Measurements from ENCODE around the gene EEF1A1. TPM values are rescaled to one million over a fixed set of nuclear protein-coding genes. Genes with fewer than 3 reads are reported as not detected.
"Not testable (repeated sequence)": the region's sequence is repeated elsewhere in the genome, so short reads cannot be mapped to it uniquely, and the experiment has no call there.

Gene EEF1A1
- total and polyA plus RNA-seq, 10 donors, result 7,486 to 13,640 (median 9,400) TPM

DNA sequence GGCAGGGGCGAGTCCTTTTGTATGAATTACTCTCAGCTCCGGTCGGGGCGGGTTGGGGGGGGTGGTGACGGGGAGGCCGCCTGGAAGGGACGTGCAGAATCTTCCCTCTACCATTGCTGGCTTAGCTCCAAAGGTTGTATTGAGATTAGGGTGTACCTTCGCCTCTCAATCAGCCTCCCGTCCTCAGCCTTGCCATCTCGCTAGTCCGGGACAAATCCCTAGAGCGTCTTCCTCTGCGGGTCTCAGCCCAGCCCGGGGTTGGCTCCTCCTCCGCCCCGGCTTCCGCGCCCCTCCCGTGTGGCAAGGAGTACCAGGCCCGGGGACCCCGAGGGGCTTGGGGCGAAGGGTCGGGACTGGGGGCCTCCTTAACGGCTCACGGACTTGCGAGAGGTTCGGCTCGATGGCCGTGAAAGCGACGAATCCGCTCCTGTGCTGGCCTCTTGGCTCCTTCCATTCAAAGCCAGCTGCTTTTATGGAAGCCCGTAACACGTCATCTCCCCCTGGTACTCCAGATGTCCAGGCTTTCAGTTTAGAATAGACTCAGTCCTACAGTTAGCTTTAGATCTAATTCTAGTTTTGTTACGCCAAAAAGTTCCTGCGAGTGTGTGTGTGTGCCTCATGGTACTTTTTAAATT is 636 bp upstream of the EEF1A1 start:
- Histone ChIP-seq H3K36me3 (peaks cover 0 to 38% (median 28%) of the 10 kb centered on the region in 6 donors), H3K27ac (peak overlapping the region; percentile 97 to 100 (median 98)), H3K9me3 (no peaks in the 10 kb centered on the region), H3K27me3 (replicated peaks in 1 of 7) (no peaks in the 10 kb centered on the region), H3K4me1 (peaks cover 38 to 61% (median 54%) of the 10 kb centered on the region in 6 donors), H3K4me3 (peak overlapping the region; percentile 70 to 94 (median 80))
- intact Hi-C loops (cut with DNase I; ENCODE audit: low total_unique reads), result loop anchor here (10.0 kb wide), 1 partner anchor 63 kb away; no protein-coding TSS in a partner anchor
- peak; percentile 96 for DNase-seq
- TF ChIP-seq POLR2AphosphoS5 (IDR thresholded peaks at IDR 0.05), result no peak
- peak in 1 of 3 donors; percentile 15 for TF ChIP-seq POLR2A (IDR thresholded peaks at IDR 0.05)
- TF ChIP-seq, protein P1, sequence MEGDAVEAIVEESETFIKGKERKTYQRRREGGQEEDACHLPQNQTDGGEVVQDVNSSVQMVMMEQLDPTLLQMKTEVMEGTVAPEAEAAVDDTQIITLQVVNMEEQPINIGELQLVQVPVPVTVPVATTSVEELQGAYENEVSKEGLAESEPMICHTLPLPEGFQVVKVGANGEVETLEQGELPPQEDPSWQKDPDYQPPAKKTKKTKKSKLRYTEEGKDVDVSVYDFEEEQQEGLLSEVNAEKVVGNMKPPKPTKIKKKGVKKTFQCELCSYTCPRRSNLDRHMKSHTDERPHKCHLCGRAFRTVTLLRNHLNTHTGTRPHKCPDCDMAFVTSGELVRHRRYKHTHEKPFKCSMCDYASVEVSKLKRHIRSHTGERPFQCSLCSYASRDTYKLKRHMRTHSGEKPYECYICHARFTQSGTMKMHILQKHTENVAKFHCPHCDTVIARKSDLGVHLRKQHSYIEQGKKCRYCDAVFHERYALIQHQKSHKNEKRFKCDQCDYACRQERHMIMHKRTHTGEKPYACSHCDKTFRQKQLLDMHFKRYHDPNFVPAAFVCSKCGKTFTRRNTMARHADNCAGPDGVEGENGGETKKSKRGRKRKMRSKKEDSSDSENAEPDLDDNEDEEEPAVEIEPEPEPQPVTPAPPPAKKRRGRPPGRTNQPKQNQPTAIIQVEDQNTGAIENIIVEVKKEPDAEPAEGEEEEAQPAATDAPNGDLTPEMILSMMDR (IDR thresholded peaks at IDR 0.05 in 8 of 11, conservative IDR thresholded peaks at IDR 0.05 in 3 of 11), result no peak
- WGBS, 5 donors, result 0 to 2% (median 1%) methylated on average over 26 to 36 of the region's 36 CpGs

DNA sequence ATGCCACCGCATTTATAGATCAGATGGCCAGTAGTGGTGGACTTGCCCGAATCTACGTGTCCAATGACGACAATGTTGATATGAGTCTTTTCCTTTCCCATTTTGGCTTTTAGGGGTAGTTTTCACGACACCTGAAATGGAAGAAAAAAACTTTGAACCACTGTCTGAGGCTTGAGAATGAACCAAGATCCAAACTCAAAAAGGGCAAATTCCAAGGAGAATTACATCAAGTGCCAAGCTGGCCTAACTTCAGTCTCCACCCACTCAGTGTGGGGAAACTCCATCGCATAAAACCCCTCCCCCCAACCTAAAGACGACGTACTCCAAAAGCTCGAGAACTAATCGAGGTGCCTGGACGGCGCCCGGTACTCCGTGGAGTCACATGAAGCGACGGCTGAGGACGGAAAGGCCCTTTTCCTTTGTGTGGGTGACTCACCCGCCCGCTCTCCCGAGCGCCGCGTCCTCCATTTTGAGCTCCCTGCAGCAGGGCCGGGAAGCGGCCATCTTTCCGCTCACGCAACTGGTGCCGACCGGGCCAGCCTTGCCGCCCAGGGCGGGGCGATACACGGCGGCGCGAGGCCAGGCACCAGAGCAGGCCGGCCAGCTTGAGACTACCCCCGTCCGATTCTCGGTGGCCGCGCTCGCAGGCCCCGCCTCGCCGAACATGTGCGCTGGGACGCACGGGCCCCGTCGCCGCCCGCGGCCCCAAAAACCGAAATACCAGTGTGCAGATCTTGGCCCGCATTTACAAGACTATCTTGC is 725 bp downstream of the EEF1A1 start:
- Histone ChIP-seq H3K27ac (peak overlapping the region; percentile 97 to 100 (median 98)), H3K4me1 (peaks cover 51 to 75% (median 67%) of the 10 kb centered on the region in 6 donors), H3K9me3 (no peaks in the 10 kb centered on the region), H3K4me3 (peak overlapping the region; percentile 70 to 94 (median 80)), H3K27me3 (replicated peaks in 1 of 7) (no peaks in the 10 kb centered on the region), H3K36me3 (peaks cover 0 to 52% (median 40%) of the 10 kb centered on the region in 6 donors)
- peak; percentile 2 to 20 (median 12) for TF ChIP-seq POLR2A (IDR thresholded peaks at IDR 0.05)
- TF ChIP-seq, protein P1 (IDR thresholded peaks at IDR 0.05 in 8 of 11, conservative IDR thresholded peaks at IDR 0.05 in 3 of 11), result no peak
- peak in 1 of 3 donors; percentile 77 for TF ChIP-seq POLR2AphosphoS5 (IDR thresholded peaks at IDR 0.05)
- peak; percentile 96 for DNase-seq
- intact Hi-C loops (cut with DNase I; ENCODE audit: low total_unique reads), result loop anchor here (10.0 kb wide), 2 partner anchors 55 to 65 kb away; partner anchors contain the start of gene MTO1
- WGBS, 5 donors, result 0 to 1% (median 0%) methylated on average over 12 to 56 of the region's 56 CpGs

DNA sequence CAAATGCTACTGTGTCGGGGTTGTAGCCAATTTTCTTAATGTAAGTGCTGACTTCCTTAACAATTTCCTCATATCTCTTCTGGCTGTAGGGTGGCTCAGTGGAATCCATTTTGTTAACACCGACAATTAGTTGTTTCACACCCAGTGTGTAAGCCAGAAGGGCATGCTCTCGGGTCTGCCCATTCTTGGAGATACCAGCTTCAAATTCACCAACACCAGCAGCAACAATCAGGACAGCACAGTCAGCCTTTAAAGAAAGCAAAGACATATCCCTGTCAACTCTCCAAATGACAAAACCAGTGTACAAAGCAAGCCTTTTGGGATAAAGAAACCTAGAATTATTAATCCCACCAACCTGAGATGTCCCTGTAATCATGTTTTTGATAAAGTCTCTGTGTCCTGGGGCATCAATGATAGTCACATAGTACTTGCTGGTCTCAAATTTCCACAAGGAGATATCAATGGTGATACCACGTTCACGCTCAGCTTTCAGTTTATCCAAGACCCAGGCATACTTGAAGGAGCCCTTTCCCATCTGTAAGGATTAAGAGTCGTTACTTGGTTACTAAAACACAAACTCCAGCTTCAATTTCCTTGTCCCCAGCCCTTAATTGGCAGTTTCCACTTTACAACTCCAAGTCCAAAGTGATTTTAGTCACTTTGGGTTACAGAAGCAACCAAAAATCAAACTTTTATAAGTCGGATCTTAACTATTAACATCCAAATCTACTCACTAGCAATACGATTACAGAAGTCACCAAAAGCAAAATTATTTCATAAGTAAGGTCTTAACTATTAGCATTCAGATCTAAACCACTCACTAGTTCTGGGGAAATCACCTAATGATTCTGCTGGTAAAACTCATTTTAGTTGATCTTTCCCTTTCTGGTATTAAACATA is 1.6 kb downstream of the EEF1A1 start:
- H3K27me3 ChIP-seq (replicated peaks in 1 of 7); DNase-seq; H3K9me3 ChIP-seq: not testable (repeated sequence)
- H3K36me3 ChIP-seq, result peaks cover 0 to 61% (median 44%) of the 10 kb centered on the region in 6 donors
- 8 to 15% (median 8%) methylated on average over 6 to 8 of the region's 8 CpGs for WGBS, 5 donors
- peaks cover 50 to 81% (median 73%) of the 10 kb centered on the region in 6 donors for H3K4me1 ChIP-seq
- H3K4me3 ChIP-seq, result peak overlapping the region; percentile 70 to 94 (median 80)
- peak overlapping the region; percentile 97 to 100 (median 98) for H3K27ac ChIP-seq
- intact Hi-C loops (cut with DNase I; ENCODE audit: low total_unique reads), result loop anchor here (10.0 kb wide), 1 partner anchor 54 kb away; the partner anchor contains the start of gene MTO1
